Kidney epithelial cell (primary cell): ENCODE data around the gene SLC12A7. TPM values are rescaled to one million over a fixed set of nuclear protein-coding genes. Genes with fewer than 3 reads are reported as not detected.

Experiments
- DNase-seq: peaks from one replicate; pipeline ENCODE4 v3.0.0-alpha.2; 2010; ENCODE audit warnings: low read depth
- H3K27me3 ChIP-seq: 2 replicates; pipeline ENCODE4 v1.6.0; 2011; ENCODE audit warnings: low read length; ENCODE audit not compliant: control insufficient read depth, insufficient read depth
- H3K36me3 ChIP-seq: 2 replicates; pipeline ENCODE4 v1.5.1; 2011; ENCODE audit warnings: low read length; ENCODE audit not compliant: control insufficient read depth, insufficient read depth
- H3K4me3 ChIP-seq: 2 replicates; pipeline ENCODE4 v1.5.1; 2011; ENCODE audit warnings: low read depth, mild to moderate bottlenecking, control low read depth, low read length
- CTCF ChIP-seq: IDR thresholded peaks from 2 replicates; pipeline ENCODE4 v1.5.1; 2011; ENCODE audit warnings: mild to moderate bottlenecking, moderate library complexity, low read length, control low read depth, inconsistent platforms; ENCODE audit not compliant: insufficient read depth, poor library complexity, severe bottlenecking
- total RNA-seq: library from RNA; depleted of rRNA; stranded (reverse); fragments of >200 nt; gene quantifications from 2 replicates; pipeline ENCODE4 v1.2.3, GENCODE V29; 2015

The SLC12A7 gene
- total RNA-seq, 1 donor from 2014 or later: 50.3 TPM

DNA sequence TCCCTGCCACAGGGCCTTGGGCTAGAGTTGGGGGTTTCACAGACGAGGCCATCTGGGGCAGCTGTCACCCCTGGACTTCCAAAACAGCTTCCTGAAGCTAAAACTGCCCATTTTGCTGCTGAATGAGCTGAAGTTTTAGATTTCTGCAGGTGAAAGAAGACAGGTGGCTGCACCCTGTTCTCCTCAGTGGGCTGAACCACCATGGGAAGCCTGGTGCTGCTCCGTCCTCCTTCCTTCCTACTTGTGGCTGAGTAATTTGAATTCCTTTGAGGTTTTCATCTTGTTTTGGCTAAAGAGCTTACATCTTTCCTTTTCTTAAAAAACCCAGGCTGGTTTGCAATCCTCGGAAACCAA lies 97.9 kb downstream of the SLC12A7 start:
- no peak for DNase-seq
- Histone ChIP-seq H3K36me3 (no peaks in the 10 kb centered on the region), H3K27me3 (peaks cover 46% of the 10 kb centered on the region), H3K4me3 (no peak overlapping the region)
- TF ChIP-seq CTCF: no peak

GRCh38 chr5:1013238-1013947 lies 98.5 kb downstream of the SLC12A7 start:
- Histone ChIP-seq H3K4me3 (no peak overlapping the region), H3K36me3 (no peaks in the 10 kb centered on the region), H3K27me3 (peaks cover 48% of the 10 kb centered on the region)
- no peak for TF ChIP-seq CTCF
- no peak for DNase-seq

DNA sequence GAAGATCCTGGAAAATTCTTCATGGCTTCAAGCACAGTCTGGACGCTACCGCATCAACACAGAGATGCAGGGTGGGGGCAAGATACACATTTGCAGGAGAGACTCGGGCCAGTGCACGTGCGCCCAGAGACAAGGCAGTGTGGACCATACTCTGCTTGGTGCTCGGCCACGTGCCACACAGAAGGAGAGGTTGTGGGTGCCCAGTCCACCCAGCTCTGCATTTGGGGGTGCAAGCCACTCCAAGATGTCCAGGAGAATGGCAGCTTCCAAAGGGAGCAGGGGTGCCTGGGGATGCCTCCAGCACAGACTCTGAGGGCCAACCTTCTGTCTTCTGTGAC lies 99.0 kb downstream of the SLC12A7 start:
- TF ChIP-seq CTCF: no peak
- no peak overlapping the region for H3K4me3 ChIP-seq
- peaks cover 53% of the 10 kb centered on the region for H3K27me3 ChIP-seq
- H3K36me3 ChIP-seq: no peaks in the 10 kb centered on the region
- no peak for DNase-seq

- DNase-seq: no peak
- no peaks in the 10 kb centered on the region for H3K36me3 ChIP-seq
- no peak overlapping the region for H3K4me3 ChIP-seq
- H3K27me3 ChIP-seq: peaks cover 56% of the 10 kb centered on the region
- no peak for TF ChIP-seq CTCF
Observed at GRCh38 chr5:1012313-1012841, 99.5 kb downstream of the SLC12A7 start.

DNA sequence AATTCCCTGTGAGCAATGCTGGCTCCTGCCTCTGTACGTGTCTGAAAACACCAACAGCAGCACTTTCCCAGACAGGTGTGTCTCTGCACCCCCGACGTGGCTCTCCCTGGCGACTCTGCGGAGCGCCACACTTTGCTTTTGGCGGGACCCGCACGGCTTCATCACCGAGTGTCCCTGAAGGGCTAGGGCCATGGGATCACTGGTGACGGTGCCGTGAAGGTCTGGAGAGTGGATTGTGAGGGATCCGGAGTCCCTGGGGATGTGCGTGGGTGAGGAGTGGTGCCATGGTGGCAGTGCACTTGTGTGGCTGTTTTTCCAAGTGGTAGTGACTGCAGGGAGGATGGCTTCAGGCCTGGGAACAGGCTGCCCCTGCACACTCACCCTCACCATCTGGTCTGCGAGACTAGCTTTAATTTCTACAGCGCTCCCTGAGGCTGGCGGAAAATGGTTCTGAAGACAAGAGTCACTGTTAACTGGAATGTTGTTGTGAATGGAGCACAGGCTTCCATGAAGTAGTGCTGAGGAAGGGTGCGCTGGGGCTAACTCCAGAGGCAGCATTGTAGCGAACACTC lies 100.0 kb downstream of the SLC12A7 start:
- Histone ChIP-seq H3K36me3 (no peaks in the 10 kb centered on the region), H3K4me3 (no peak overlapping the region), H3K27me3 (peaks cover 60% of the 10 kb centered on the region)
- no peak for TF ChIP-seq CTCF
- DNase-seq: no peak

DNA sequence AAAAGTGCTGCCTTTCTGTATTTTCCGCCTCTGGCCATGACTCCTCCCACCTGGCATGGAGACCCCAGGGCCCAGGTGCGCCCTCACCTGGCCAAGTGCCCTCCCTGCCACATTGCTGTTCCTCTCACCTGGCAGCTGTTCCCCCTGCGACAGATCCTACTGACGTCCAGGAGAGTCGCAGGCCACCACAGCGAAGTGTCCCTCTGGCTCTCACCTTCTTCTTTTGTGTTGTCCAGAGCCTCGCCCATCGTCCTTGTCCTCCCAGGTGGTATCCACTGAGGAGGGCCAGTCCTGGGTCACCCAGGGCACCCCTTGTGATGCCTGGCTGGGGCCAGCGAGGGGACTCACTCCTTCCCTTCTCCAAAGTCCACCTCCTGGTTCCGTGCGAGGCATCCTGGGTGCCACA lies 100.6 kb downstream of the SLC12A7 start:
- Histone ChIP-seq H3K36me3 (no peaks in the 10 kb centered on the region), H3K27me3 (peaks cover 66% of the 10 kb centered on the region), H3K4me3 (no peak overlapping the region)
- peak; percentile 60 for TF ChIP-seq CTCF
- DNase-seq: no peak
